Measurements from ENCODE around the gene IRAK3.
"Not testable (repeated sequence)": the region's sequence is repeated elsewhere in the genome, so short reads cannot be mapped to it uniquely, and the experiment has no call there.

DNA sequence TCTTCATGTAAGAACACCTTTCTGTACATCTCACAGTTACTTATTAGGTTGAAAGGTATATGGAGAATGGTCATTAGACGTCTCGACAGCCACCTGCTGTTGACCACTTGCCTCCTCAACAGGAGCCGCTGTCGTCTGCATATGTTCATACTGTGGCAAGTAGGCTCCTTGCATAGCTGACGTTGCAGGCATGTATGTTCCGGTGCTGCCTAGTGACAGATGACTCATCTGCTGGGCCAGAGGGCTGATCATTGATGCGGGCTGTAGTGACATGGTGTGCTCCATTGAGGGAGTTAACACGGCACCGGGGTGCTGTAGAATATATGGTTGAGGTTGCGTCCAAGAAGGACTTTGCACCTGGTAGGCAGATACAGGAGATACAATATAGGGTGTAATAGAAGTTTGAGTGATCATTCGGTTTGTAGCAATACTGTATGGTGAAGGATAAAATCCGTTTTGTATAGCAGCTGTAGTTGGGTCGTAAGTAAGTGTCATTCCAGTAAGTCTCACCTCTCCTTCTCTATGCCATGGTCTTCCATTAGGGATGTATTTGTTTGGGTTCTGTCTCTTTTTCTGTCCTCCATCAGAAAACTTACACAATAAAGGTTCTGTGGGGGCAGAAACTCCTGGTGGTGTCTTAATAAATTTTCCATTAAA, 45.2 kb downstream of the IRAK3 start:
- TF ChIP-seq EZH2phosphoT487 (IDR thresholded peaks at IDR 0.05; ENCODE audit: insufficient read depth, low read depth); EZH2 (IDR thresholded peaks at IDR 0.05; ENCODE audit: insufficient read depth, poor library complexity, severe bottlenecking): not testable (repeated sequence)

All from GM23248 (cell line).